Endothelial cell of umbilical vein (primary cell): ENCODE data around the gene CYLC2. TPM values are rescaled to one million over a fixed set of nuclear protein-coding genes. Genes with fewer than 3 reads are reported as not detected.

Source experiments
- BruUV-seq: library from RNA; stranded (reverse); fragments of 400-500 nt; replicated peaks from 2 replicates; lab custom pipeline; 2021; lab: Mats Ljungman, UMichigan
- CTCF ChIA-PET: fragments of 300-600, 350-600 bp; sonication (Branson Sonifier 250); formaldehyde crosslinking; loops from one replicate; lab custom pipeline; 2021; ENCODE audit warnings: antibody characterized with exemption, inconsistent platforms; lab: Charles Lee
- POLR2A ChIA-PET: fragments of 300-600, 350-600 bp; sonication (Branson Sonifier 250); formaldehyde crosslinking; loops from one replicate; lab custom pipeline; 2021; ENCODE audit warnings: antibody characterized with exemption, inconsistent platforms; lab: Charles Lee
- DNase-seq: peaks from one replicate; pipeline ENCODE4 v3.0.0-alpha.2; 2011; ENCODE audit warnings: low read depth, low spot score
- FAIRE-seq: peaks from 2 replicates; lab custom pipeline; 2011; peaks lifted over from hg19 to GRCh38; lab: Jason Lieb, UNC
- H2AFZ ChIP-seq: 2 replicates; pipeline ENCODE4 v1.6.0; 2012; ENCODE audit warnings: low read depth, low read length, control low read depth, inconsistent platforms
- H3K27ac ChIP-seq: 2 replicates; pipeline ENCODE4 v1.5.1; 2011; ENCODE audit warnings: low read depth, mild to moderate bottlenecking, control low read depth, low read length, moderate library complexity; ENCODE audit not compliant: insufficient read depth
- H3K27me3 ChIP-seq, 2 experiments: 2 replicates each; pipeline versions ENCODE4 v1.6.0 to v1.6.1; 2011; ENCODE audit warnings: low read length in 2 of 2, mixed read lengths in 1 of 2; ENCODE audit not compliant: control insufficient read depth in 2 of 2, insufficient read depth in 2 of 2
- H3K36me3 ChIP-seq, 2 experiments: 2 replicates in 1 of 2; 3 replicates in 1 of 2; pipeline ENCODE4 v1.5.1; 2011; ENCODE audit warnings: low read length in 2 of 2, mild to moderate bottlenecking in 1 of 2, moderate library complexity in 1 of 2; ENCODE audit not compliant: control insufficient read depth in 2 of 2, insufficient read depth in 2 of 2; ENCODE audit errors: extremely low read depth in 1 of 2
- H3K4me1 ChIP-seq: 3 replicates; pipeline ENCODE4 v1.5.1; 2011; ENCODE audit warnings: mild to moderate bottlenecking, low read length; ENCODE audit not compliant: control insufficient read depth, insufficient read depth; ENCODE audit errors: extremely low read depth
- H3K4me2 ChIP-seq: 2 replicates; pipeline ENCODE4 v1.6.1; 2011; ENCODE audit warnings: low read length, control low read depth, mixed read lengths; ENCODE audit not compliant: insufficient read depth
- H3K4me3 ChIP-seq, 3 experiments: fragments of 200-600 bp in 1 of 3; sonication (generic), shearing (Covaris generic) in 1 of 3; replicated peaks in 1 of 3; 2 replicates each; pipeline ENCODE4 v1.5.1; 2011 to 2016; ENCODE audit warnings: control low read depth in 3 of 3, low read length in 3 of 3, mild to moderate bottlenecking in 2 of 3, inconsistent platforms in 1 of 3, low read depth in 1 of 3, moderate library complexity in 1 of 3; ENCODE audit not compliant: insufficient read depth in 1 of 3
- H3K79me2 ChIP-seq: 2 replicates; pipeline ENCODE4 v1.6.0; 2012; ENCODE audit warnings: low read length, inconsistent platforms; ENCODE audit not compliant: control insufficient read depth, insufficient read depth
- H3K9ac ChIP-seq: replicated peaks from 2 replicates; pipeline ENCODE3; 2011; ENCODE audit warnings: low read length, control low read depth; ENCODE audit not compliant: insufficient read depth; ENCODE audit errors: extremely low read depth
- H3K9me1 ChIP-seq: replicated peaks from 3 replicates; pipeline ENCODE4 v1.6.0; 2011; ENCODE audit warnings: mild to moderate bottlenecking, low read length; ENCODE audit not compliant: control insufficient read depth, insufficient read depth; ENCODE audit errors: extremely low read depth
- H3K9me3 ChIP-seq: replicated peaks from 2 replicates; pipeline ENCODE4 v1.5.1; 2012; ENCODE audit warnings: low read length, inconsistent platforms; ENCODE audit not compliant: control insufficient read depth, insufficient read depth
- H4K20me1 ChIP-seq: replicated peaks from 2 replicates; pipeline ENCODE3; 2011; ENCODE audit warnings: mild to moderate bottlenecking, low read length; ENCODE audit not compliant: control insufficient read depth, insufficient read depth; ENCODE audit errors: extremely low read depth
- EZH2 ChIP-seq: IDR thresholded peaks from 2 replicates; pipeline ENCODE4 v1.6.1; 2012; ENCODE audit warnings: borderline replicate concordance, low read depth, mild to moderate bottlenecking, moderate library complexity, low read length, inconsistent platforms; ENCODE audit not compliant: severe bottlenecking
- FOS ChIP-seq: IDR thresholded peaks from 2 replicates; pipeline ENCODE4 v1.6.1; 2011; ENCODE audit warnings: mild to moderate bottlenecking, low read length, moderate library complexity, borderline replicate concordance; ENCODE audit not compliant: insufficient read depth
- GATA2 ChIP-seq: IDR thresholded peaks from 2 replicates; pipeline ENCODE4 v1.7.0; 2011; ENCODE audit warnings: low read depth, mild to moderate bottlenecking, moderate library complexity, mixed read lengths, low read length; ENCODE audit not compliant: insufficient read length, insufficient read depth
- JUN ChIP-seq: IDR thresholded peaks from 2 replicates; pipeline ENCODE4 v1.6.1; 2011; ENCODE audit warnings: borderline replicate concordance, low read depth; ENCODE audit not compliant: insufficient read length, insufficient read depth
- MAX ChIP-seq: IDR thresholded peaks from 2 replicates; pipeline ENCODE4 v1.6.1; 2011; ENCODE audit not compliant: insufficient read depth, insufficient read length
- MYC ChIP-seq: IDR thresholded peaks from one replicate; pipeline ENCODE4 v1.6.1; 2011; ENCODE audit warnings: mild to moderate bottlenecking, low read depth, low read length
- POLR2A ChIP-seq: IDR thresholded peaks from 2 replicates; pipeline ENCODE4 v1.6.1; 2012; ENCODE audit warnings: low read depth, mild to moderate bottlenecking, control low read depth, low read length
- POLR2AphosphoS5 ChIP-seq: IDR thresholded peaks from 2 replicates; pipeline ENCODE4 v1.6.1; 2012; ENCODE audit warnings: low read depth, mild to moderate bottlenecking, control low read depth, low read length, moderate library complexity; ENCODE audit not compliant: insufficient read depth
- dilution Hi-C: fragments of 300-500 bp; cut with MboI; formaldehyde crosslinking; loops from one replicate; pipeline ENCODE4 v1.15.0; 2019; ENCODE audit warnings: low sequenced_read_pairs; ENCODE audit not compliant: extremely low pct_ligation_motif_present
- intact Hi-C: fragments of 100-400 bp; cut with micrococcal nuclease; formaldehyde crosslinking; loops from one replicate; pipeline ENCODE4 v1.10.0; 2022
- polyA plus RNA-seq, 4 experiments: library from polyadenylated mRNA; depleted of rRNA in 3 of 4; stranded (reverse) in 3 of 4; unstranded in 1 of 4; fragments of >200 nt; gene quantifications; 2 replicates each; pipeline versions ENCODE4 v1.2.1 to v1.2.3, GENCODE V29; 2011 to 2012; ENCODE audit warnings: missing spikeins in 1 of 4
- total RNA-seq: library from RNA; stranded (reverse); gene quantifications from 2 replicates; pipeline ENCODE4 v1.2.3, GENCODE V29; 2021
- TF ChIP-seq, protein P1 (sequence below), 2 donors: IDR thresholded peaks; 1 replicate in 1 of 2; 2 replicates in 1 of 2; pipeline ENCODE4 v1.5.1; 2011; ENCODE audit warnings: low read length in 2 of 2, mild to moderate bottlenecking in 2 of 2, moderate library complexity in 2 of 2, control low read depth in 1 of 2, inconsistent platforms in 1 of 2, low read depth in 1 of 2; ENCODE audit not compliant: insufficient read depth in 1 of 2; ENCODE audit errors: extremely low read depth in 1 of 2

Gene CYLC2
- total and polyA plus RNA-seq, 2 donors (not counting 3 experiments of a cell fraction or from before 2014, with no cell fraction given): not detected

DNA sequence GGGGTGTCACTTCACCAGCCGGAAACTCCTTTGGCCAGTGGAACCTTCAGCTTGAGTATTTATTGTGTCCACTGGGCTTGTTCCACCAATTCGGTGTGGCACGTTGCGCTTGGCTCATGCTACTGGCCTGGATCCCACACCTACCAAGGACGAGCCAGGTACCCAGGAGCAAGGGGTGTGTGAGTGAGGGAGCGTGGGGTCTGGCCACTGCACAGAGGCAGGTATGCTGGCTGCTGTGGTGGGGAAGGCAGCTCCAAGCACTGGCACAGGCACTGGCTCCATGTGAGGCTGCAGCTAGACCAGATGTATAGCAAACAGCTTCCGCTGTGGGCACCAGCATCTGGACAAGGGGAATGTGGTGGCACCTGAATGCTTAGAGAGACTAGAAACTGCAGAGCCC lies 28.1 kb upstream of the CYLC2 start:
- TF ChIP-seq, protein P1, sequence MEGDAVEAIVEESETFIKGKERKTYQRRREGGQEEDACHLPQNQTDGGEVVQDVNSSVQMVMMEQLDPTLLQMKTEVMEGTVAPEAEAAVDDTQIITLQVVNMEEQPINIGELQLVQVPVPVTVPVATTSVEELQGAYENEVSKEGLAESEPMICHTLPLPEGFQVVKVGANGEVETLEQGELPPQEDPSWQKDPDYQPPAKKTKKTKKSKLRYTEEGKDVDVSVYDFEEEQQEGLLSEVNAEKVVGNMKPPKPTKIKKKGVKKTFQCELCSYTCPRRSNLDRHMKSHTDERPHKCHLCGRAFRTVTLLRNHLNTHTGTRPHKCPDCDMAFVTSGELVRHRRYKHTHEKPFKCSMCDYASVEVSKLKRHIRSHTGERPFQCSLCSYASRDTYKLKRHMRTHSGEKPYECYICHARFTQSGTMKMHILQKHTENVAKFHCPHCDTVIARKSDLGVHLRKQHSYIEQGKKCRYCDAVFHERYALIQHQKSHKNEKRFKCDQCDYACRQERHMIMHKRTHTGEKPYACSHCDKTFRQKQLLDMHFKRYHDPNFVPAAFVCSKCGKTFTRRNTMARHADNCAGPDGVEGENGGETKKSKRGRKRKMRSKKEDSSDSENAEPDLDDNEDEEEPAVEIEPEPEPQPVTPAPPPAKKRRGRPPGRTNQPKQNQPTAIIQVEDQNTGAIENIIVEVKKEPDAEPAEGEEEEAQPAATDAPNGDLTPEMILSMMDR (IDR thresholded peaks at IDR 0.05; ENCODE audit: extremely low read depth in 1 of 2, insufficient read depth in 1 of 2, low read depth in 1 of 2, low read length in 2 of 2): no peak
- Histone ChIP-seq H4K20me1 (no peaks in the 10 kb centered on the region), H3K27me3 (no peaks in the 10 kb centered on the region), H3K4me2 (no peak overlapping the region), H3K9me3 (peaks cover 9% of the 10 kb centered on the region), H3K4me3 (no peak overlapping the region), H2AFZ (no peak overlapping the region), H3K4me1 (no peaks in the 10 kb centered on the region), H3K9ac (no peak overlapping the region), H3K79me2 (no peaks in the 10 kb centered on the region), H3K9me1 (no peaks in the 10 kb centered on the region), H3K36me3 (no peaks in the 10 kb centered on the region), H3K27ac (no peak overlapping the region)
- ChIA-PET POLR2A (no interaction called here), CTCF (no interaction called here)
- intact Hi-C loops: no loop called here
- no peak for FAIRE-seq
- no peak for DNase-seq
- dilution Hi-C loops: no loop called here
- no TSS peak for BruUV-seq

DNA sequence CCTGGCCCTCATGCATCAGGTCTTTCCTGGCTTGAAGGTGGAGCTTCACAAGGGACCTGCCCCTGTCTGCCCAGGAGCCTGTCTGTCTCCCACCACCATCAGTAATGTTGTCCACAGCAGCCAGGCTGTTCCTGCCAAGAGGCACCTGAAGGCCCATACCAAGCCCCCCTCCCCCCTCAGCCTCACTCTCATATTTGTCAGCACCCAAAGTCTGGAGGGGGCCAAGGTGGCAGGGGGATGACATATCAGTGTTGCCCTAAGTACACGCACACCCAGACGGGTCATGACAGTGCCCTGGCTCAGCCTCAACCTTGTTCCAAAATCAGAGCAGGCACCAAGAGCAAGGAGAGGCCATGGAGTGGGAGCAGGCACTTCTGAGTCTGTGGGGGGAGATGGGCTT lies 27.2 kb upstream of the CYLC2 start:
- FAIRE-seq (no peak), DNase-seq (no peak)
- H3K9ac ChIP-seq: no peak overlapping the region
- BruUV-seq: no TSS peak
- no peak overlapping the region for H3K4me2 ChIP-seq
- intact Hi-C loops: no loop called here
- H3K4me3 ChIP-seq: no peak overlapping the region
- H3K9me1 ChIP-seq: no peaks in the 10 kb centered on the region
- H4K20me1 ChIP-seq: no peaks in the 10 kb centered on the region
- H3K79me2 ChIP-seq: no peaks in the 10 kb centered on the region
- H3K36me3 ChIP-seq: no peaks in the 10 kb centered on the region
- no peak overlapping the region for H3K27ac ChIP-seq
- H3K4me1 ChIP-seq: no peaks in the 10 kb centered on the region
- peaks cover 9% of the 10 kb centered on the region for H3K9me3 ChIP-seq
- POLR2A ChIA-PET: no interaction called here
- CTCF ChIA-PET: no interaction called here
- dilution Hi-C loops: no loop called here
- H3K27me3 ChIP-seq: no peaks in the 10 kb centered on the region
- TF ChIP-seq, protein P1 (IDR thresholded peaks at IDR 0.05; ENCODE audit: extremely low read depth in 1 of 2, insufficient read depth in 1 of 2, low read depth in 1 of 2, low read length in 2 of 2): no peak
- TF ChIP-seq EZH2: no peak
- no peak for TF ChIP-seq JUN
- TF ChIP-seq FOS: no peak
- TF ChIP-seq POLR2A: no peak
- no peak for TF ChIP-seq POLR2AphosphoS5
- no peak for TF ChIP-seq GATA2
- TF ChIP-seq MAX: no peak
- TF ChIP-seq MYC: no peak
- H2AFZ ChIP-seq: no peak overlapping the region
